HL-60 (cell line): ENCODE measurements around the gene RARS2.

Experiments
- GABPA ChIP-seq: IDR thresholded peaks from 2 replicates; pipeline ENCODE4 v1.6.1; 2012; ENCODE audit warnings: low read depth
- TF ChIP-seq, protein P1 (sequence below): IDR thresholded peaks from one replicate; pipeline ENCODE4 v1.5.1; 2011; ENCODE audit warnings: low read length, control low read depth, inconsistent platforms; ENCODE audit not compliant: insufficient read depth

DNA sequence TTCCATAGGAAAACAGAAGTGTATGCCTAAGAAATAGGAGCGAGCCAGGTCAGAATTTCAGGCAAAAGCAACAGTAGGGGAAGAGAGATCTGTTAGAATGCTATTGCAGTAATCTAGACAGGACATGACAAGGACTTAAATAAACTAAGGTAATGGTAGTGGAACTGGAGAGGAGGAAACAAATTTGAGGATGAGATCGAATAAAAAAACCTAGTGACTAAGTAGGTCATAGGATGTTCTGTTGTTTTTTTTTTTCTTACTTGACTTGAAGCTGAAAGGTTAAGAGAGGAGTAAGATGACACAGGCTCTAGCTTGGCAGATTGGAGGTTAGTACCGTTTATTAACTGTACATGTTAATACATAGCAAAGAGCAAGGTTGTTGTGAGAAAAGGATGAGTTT is 28.7 kb upstream of the RARS2 start:
- TF ChIP-seq, protein P1, sequence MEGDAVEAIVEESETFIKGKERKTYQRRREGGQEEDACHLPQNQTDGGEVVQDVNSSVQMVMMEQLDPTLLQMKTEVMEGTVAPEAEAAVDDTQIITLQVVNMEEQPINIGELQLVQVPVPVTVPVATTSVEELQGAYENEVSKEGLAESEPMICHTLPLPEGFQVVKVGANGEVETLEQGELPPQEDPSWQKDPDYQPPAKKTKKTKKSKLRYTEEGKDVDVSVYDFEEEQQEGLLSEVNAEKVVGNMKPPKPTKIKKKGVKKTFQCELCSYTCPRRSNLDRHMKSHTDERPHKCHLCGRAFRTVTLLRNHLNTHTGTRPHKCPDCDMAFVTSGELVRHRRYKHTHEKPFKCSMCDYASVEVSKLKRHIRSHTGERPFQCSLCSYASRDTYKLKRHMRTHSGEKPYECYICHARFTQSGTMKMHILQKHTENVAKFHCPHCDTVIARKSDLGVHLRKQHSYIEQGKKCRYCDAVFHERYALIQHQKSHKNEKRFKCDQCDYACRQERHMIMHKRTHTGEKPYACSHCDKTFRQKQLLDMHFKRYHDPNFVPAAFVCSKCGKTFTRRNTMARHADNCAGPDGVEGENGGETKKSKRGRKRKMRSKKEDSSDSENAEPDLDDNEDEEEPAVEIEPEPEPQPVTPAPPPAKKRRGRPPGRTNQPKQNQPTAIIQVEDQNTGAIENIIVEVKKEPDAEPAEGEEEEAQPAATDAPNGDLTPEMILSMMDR, result no peak
- no peak for TF ChIP-seq GABPA
